HG03159 (cell line): ENCODE results near the gene TARBP2.

Experiments used
- ATAC-seq: cut with Tn5 transposase; IDR thresholded peaks from one replicate; pipeline ENCODE4 v1.9.1; 2021; ENCODE audit warnings: mild to moderate bottlenecking, moderate library complexity; ENCODE audit not compliant: unreplicated experiment

The TARBP2 gene

DNA sequence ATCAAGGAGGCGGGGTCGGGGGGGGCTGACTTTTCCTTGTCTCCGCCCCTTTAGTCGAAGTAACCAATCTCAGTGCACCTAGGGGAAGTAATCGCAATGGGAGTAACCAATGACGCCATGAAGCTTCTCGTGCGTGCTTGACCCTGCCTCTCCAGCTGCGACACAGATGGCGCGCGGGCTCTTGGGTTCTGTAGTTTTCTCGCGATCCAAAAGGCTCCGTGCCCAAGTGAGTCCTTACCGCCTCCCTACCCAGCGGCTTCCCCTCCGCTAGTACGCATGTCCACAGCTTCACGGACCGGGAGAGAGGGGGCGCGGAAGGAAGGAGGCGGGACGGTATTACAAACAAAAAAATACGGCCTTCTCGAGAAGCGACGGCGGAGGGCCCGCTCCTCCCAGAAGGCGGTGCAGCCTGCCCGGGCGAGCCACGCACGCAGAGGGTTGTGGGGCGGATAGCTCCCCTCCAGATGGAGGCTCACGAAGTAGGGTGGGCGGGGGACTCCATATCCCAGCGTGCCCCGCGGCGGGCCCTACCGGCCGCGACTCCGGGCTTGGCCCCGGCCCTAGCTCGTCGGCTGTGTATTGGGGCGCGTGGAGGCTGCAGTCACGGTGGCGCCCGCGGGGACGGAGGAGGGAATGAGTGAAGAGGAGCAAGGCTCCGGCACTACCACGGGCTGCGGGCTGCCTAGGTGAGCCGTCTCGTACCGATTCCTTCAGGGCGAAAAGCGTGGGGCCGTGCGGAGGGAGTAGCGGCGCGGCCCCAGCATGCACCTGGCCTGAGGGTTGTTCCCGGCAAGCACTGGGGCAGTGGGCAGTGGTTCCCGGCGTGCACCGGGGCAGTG is at the start of gene TARBP2:
Gene TARBP2 (plus strand): TSS at position 508 of the 839 bp plus-strand sequence. CDS start 126 bp downstream, at position 634.
- peak; percentile 76 for ATAC-seq

- peak; percentile 94 for ATAC-seq
These were observed 49.4 kb upstream of the TARBP2 start, which contains the start of gene PCBP2 for GRCh38 chr12:53451661-53452158. PCBP2 (plus strand) TSS chr12:53452102; CDS start chr12:53454801, 2,699 bp downstream.

- no peak for ATAC-seq
These were observed 48.7 kb upstream of the TARBP2 start for GRCh38 chr12:53452159-53453077.

- no peak for ATAC-seq
These were observed 47.0 kb upstream of the TARBP2 start for GRCh38 chr12:53453953-53454640.

GRCh38 chr12:53454707-53455106 is 46.4 kb upstream of the TARBP2 start:
- no peak for ATAC-seq

- ATAC-seq: no peak
These were observed 44.3 kb upstream of the TARBP2 start for GRCh38 chr12:53456654-53457366.

- no peak for ATAC-seq
These were observed 42.0 kb upstream of the TARBP2 start for GRCh38 chr12:53459097-53459496.

DNA sequence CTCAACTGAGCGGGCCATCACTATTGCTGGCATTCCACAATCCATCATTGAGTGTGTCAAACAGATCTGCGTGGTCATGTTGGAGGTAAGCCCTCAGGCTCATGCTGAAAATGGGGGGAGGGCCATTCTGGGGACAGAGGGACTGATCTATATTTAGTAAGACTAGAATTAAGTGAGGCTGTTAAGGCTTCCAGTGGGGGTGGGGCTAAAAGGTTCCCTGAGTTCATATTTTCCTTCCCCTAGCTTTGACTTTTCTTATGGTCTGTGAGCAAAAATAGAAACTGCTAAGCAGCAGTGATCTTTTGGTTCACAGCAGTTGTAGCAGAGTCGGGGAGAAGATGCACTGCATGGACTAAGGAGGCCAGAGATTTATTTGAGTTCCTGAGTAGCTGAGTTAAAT is 40.0 kb upstream of the TARBP2 start:
- no peak for ATAC-seq

DNA sequence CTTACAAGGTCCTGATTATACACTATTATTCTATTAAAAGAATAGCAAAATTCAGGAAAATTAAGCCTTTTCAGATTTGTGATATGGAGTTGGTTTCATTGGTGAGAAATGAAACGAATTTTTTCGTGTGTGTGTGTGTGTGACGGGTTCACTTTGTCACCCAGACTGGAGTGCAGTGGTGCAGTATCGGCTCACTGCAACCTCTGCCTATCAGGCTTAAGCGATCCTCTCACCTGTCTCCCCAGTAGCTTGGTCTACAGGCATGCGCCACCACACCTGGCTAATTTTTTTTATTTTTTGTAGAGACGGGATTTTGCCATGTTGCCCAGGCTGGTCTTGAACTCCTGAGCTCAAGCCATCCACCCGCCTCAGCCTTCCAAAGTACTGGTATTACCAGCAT is 39.5 kb upstream of the TARBP2 start:
- ATAC-seq: no peak

GRCh38 chr12:53462935-53463334 is 38.1 kb upstream of the TARBP2 start:
- no peak for ATAC-seq

DNA sequence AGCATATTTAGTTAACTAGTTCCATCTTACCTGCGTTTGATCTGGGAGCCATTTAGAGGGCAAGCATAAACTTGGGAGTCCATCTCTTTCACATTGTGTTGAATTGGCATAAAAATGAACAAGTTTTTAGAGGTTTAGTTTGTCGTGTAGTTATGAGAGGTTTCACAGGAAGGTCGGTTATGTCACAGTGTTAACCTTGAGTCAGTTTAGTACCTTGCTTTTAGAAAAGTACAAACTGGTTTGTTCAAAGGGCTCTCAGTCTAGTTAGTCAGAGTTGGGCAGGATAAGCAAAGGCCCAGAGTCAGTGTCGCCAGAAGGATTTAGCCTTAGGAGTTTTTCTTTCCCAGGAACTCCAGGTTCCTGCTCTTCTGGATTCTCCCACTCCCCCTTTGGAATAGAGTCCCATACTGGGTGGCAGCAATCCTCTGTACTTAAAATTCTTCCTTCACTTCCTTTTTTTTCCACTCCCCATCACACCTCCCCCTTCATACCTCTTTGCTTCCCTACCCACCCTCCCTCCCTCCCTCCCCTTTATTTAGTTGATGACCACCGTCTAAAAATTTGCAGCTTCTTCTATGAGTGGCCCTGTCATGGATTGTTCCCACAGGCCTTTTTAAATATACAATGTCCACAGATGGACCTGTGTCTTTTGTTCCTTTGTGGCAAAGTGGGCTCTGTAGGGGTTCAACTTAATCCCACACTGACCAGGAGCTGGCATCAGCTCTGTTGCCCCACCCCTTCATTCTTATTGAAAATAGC is 37.1 kb upstream of the TARBP2 start:
- no peak for ATAC-seq

DNA sequence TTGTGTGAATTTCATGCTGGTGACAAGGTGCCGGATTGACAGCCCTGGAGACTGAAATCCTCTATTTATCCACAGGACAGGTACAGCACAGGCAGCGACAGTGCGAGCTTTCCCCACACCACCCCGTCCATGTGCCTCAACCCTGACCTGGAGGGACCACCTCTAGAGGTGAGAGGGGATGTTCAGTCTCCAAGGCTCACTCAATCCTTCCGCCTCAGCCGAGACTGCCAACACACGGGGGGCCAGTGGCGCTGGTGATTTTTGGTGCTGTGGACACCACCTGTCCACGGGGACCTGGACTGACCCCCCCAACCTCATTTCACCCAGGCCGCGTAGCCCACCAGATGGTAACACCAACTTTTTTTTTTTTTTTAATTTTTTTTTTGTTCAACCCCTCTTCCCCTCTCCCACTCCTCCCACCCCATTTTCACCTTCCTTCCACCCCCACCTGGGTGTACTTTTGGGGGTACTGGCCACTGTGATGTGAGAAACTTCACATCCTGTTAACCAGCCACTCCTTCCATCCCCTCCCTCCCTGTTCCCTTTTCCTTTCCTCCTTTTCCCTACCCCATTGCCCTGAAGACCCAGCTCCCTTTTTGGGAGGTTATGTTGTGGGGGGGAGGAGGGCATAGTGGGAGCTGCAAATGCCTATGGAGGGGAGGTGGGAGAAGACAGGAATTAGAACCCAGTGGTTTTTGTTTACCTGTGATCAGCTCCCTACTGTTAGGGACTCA is 36.2 kb upstream of the TARBP2 start:
- no peak for ATAC-seq

DNA sequence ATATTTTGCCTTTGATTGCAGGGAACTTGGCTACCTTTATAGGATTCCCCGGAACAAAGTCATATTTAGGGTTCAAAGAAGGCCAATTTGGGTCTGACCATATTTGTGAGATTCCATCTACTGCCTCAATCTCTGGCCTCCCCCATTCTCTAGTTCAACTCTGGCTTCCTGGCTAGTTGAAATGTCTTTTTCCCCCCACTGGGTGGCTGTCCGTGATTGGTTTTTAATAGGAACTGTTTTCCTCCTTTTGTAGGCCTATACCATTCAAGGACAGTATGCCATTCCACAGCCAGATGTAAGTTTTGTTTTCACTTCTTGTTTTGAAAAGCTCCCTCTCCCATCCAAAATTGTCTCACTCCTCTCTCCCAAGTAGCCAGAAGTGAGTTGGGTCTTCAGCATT is 35.4 kb upstream of the TARBP2 start:
- no peak for ATAC-seq

DNA sequence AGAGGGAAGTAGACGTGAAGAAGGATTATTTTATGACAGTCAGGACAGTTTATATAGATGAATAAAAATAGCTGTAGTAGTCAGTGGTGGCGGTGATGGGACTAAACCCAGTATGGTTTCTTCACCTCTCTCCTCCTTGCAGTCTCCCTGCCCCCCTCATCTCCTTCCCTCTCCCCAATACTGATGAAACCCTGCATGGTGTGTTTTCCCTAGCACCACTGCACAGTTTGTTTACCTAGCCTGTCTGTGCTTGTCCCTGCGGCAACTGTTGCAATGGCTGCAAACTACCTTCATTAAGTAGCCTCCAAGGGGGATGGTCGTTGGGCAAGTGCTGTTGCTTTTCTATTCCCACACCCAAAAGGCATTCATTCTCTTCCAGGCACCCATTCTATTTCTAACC is 34.4 kb upstream of the TARBP2 start:
- ATAC-seq: no peak

DNA sequence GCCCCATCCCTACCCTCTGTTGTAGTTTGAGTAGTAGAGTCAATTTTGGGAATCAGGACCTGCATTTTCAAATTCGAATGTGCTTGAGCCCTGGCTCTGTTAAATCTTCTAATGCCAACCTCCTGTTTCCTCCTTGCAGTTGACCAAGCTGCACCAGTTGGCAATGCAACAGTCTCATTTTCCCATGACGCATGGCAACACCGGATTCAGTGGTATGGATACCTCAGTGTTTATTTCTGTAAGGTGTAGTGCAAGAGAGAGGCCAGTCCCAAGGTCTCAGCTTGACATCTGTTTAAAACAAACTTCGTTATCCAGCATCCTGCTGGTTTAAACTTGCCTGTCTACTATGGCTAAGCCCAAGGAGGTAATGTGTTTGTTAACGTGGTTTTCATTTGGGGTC is 34.0 kb upstream of the TARBP2 start:
- no peak for ATAC-seq

GRCh38 chr12:53467880-53468279 is 33.2 kb upstream of the TARBP2 start:
- no peak for ATAC-seq

DNA sequence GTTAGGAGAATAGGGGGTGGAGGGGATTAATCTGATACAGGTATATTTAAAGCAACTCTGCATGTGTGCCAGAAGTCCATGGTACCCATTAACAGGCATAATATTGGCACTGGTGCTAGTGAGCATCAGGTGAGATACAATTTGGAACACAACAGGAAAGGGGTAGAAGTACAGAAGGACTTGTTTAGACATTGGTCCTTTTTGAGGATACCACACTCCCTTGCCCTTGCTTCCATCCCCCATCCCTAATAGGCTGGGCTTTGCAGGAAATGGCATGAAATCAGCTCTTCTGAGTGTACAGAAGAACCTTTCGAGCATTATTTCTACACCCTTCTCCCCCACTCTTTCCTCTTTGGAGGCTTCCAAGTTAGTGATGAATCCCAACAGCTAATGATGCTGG is 32.8 kb upstream of the TARBP2 start:
- no peak for ATAC-seq

- ATAC-seq: no peak
These were observed 29.0 kb upstream of the TARBP2 start for GRCh38 chr12:53472056-53472582.

DNA sequence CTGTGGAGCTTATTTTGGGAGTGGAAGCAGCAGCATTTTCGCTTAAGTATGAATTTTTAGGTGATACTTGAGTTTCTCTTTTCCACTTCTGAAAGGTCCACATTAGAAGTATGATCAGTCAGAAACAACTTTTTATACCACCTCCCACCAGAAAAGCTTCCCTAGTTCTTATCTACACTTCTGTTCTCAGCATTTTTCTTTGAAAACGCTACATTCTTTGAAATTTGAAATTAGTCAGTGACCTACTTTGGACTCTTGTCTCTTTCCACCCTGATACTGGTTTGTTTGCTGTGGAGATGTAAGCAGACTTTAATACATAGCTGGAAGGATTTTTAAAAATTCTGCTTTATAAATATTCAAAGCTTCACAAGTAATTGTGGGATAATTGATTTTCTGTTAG is 27.0 kb upstream of the TARBP2 start:
- no peak for ATAC-seq
